ENCODE results near the gene MAPK14.
"Not testable (repeated sequence)": the region's sequence is repeated elsewhere in the genome, so short reads cannot be mapped to it uniquely, and the experiment has no call there.

MAPK14 gene

GRCh38 chr6:36027501-36028087 lies at the start of gene MAPK14:
Gene MAPK14, plus strand, starts transcription at chr6:36027808. Its CDS starts 350 bp downstream, at chr6:36028158.
- DNase-seq (ENCODE audit: low read depth): peak; percentile 97

- DNase-seq (ENCODE audit: low read depth): not testable (repeated sequence)
Measured at GRCh38 chr6:35980126-35980525, 47.5 kb upstream of the MAPK14 start.

- DNase-seq (ENCODE audit: low read depth): no peak
Measured at GRCh38 chr6:35980991-35981645, 46.5 kb upstream of the MAPK14 start.

DNA sequence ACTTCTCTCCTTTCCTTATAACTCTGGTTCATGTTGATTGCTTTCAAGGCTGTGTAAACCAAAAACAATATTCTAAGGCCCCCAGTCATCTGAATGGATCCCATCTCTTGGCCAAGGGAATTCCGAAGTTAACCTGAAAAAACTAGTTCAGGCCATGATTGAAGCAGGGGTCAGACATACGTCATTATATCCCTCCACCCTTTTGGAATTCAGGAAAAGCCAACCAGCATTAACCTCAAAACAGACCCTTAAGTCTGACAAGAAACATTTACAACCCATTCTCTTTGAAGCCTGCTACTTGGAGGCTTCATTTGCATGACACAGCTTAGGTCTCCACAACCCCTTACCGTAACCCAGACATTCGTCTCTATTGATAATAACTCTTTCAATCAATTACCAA lies 42.9 kb upstream of the MAPK14 start:
- DNase-seq (ENCODE audit: low read depth): no peak

- not testable (repeated sequence) for DNase-seq (ENCODE audit: low read depth)
Measured at GRCh38 chr6:35988047-35988446, 39.6 kb upstream of the MAPK14 start.

DNA sequence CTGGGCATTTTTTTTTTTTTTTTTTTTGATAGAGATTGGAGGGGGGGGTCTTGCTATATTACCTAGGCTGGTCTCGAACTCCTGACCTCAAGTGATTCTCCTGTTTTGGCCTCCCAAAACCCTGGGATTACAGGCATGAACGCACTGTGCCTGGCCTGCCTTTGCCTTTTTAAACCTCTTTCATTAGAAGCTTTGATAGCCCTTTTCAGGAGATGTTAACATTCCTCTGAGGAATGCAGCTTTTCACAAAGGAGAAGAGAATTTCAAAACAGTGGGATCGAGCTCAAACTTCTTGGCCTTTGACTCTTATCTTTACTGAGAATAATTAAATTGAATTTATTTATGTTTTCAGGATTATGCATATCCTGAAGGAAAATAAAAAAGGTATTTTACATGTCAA lies 34.5 kb upstream of the MAPK14 start:
- no peak for DNase-seq (ENCODE audit: low read depth)

DNA sequence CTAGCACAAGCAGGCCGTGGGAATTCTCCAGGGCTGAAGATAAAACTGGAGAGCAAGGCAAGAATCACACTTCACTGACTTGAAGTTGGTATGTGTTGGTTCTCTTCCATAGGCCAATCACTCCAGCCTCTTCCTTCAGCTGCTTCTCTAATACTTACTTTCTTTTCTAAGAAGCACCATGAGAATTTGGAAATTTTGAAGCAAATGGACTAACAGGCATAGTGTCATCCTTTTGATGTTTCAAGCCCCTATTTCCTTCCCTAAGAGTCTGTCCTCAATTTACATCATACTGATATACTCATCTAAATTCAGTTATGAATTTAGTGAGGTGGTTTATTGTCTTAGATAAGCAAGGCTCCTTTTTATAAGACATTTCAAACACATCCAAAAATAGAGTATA lies 27.2 kb upstream of the MAPK14 start:
- no peak for DNase-seq (ENCODE audit: low read depth)

GRCh38 chr6:36015666-36016065 lies 11.9 kb upstream of the MAPK14 start:
- no peak for DNase-seq (ENCODE audit: low read depth)

GRCh38 chr6:36018339-36018738 lies 9.3 kb upstream of the MAPK14 start:
- DNase-seq (ENCODE audit: low read depth): no peak

- no peak for DNase-seq (ENCODE audit: low read depth)
Measured at GRCh38 chr6:36019167-36019566, 8.4 kb upstream of the MAPK14 start.

DNA sequence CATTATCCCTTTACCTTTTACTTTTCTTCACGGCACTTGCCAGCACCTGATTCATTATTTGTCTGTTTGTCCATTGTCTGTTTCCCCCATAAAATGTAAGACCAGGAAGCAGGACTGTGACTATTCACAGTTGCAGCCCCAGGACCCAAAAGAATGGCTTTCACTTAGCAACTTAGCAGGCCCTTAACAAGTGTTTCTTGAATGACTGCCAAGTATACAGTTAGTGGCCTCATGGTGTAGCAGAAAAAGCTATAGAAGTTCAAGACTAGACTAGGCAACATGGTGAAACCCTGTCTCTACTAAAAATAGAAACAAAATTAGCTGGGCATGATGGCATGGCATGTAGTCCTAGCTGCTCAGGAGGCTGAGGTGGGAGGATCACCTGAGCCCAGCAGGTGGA lies 7.5 kb upstream of the MAPK14 start:
- DNase-seq (ENCODE audit: low read depth): no peak

- DNase-seq (ENCODE audit: low read depth): no peak
Measured at GRCh38 chr6:36023996-36024795, 3.4 kb upstream of the MAPK14 start, which contains the start of gene SLC26A8. Gene SLC26A8, minus strand, starts transcription at chr6:36024641. Its CDS starts 4,934 bp downstream, at chr6:36019707.

DNA sequence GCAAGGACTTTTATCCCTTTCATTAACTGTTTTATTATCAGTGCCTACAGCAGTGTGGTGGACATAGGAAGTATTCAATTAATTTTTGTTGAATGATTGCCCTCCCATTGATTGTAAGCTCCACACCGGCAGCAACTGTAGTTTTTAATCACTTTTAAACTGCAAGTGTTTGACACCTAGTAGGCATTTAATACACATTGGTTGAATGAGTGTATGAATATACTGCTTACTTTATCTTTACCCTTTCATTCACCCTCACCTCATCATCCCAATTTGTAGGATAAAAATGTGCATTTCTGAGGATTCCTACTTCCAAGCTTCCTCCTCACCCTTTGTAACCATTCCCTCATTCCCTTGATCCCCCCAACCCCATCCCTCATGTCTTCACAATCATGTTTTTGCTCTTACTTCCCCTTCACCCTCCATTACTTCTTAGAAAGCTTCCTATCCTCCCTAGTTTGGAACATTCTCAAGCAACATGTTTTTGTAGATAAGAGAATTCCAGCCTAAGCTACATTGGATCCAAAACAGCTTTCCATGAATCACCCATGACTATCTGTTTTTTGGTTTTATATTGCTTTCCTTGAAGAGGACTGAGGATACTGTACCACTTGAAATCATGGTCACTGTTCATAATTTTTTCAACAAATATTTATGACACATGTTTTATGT lies 2.2 kb upstream of the MAPK14 start:
- DNase-seq (ENCODE audit: low read depth): no peak

DNA sequence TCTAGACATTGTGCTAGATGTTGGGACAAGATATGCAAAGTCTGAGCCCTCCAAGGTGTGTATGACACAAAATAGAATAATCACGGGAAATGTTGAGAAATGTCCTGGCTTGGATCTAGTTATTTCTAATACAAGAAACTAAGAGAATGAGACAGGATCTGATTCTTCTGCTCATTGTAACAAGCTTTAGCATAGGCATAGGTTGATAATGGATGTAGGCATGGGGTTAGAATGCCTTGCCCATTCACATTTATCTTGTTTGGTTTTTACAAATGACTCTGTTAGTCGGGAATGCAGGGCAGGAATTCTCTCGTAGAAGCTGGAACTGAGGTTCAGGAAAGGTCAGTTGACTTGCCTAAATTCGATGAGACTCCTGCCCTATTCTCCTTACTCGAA lies 1.7 kb upstream of the MAPK14 start:
- DNase-seq (ENCODE audit: low read depth): no peak

GRCh38 chr6:36028088-36028876 lies 674 bp downstream of the MAPK14 start:
- peak; percentile 14 for DNase-seq (ENCODE audit: low read depth)

GRCh38 chr6:36028877-36029324 lies 1.3 kb downstream of the MAPK14 start:
- peak; percentile 59 for DNase-seq (ENCODE audit: low read depth)

- no peak for DNase-seq (ENCODE audit: low read depth)
Measured at GRCh38 chr6:36029464-36029863, 1.9 kb downstream of the MAPK14 start.

GRCh38 chr6:36032261-36032660 lies 4.7 kb downstream of the MAPK14 start:
- no peak for DNase-seq (ENCODE audit: low read depth)

DNA sequence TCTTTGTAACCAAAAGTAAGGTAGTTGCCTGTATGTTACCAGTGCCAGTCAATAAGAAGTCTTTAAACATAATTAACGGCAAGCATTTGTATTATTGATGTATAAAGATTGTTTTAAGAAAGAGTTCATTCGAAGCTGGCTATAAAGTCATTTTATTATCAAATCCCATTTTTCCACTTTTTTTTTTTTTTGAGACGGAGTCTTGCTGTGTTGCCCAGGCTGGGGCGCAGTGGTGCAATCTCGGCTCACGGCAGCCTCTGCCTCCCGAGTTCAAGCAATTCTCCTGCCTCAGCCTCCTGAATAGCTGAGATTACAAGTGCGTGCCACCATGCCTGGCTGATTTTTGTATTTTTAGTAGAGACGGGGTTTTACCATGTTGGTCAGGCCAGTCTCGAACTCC lies 5.5 kb downstream of the MAPK14 start:
- DNase-seq (ENCODE audit: low read depth): not testable (repeated sequence)

- DNase-seq (ENCODE audit: low read depth): peak; percentile 28
Measured at GRCh38 chr6:36033935-36034334, 6.3 kb downstream of the MAPK14 start.

GRCh38 chr6:36034441-36034840 lies 6.8 kb downstream of the MAPK14 start:
- no peak for DNase-seq (ENCODE audit: low read depth)

- DNase-seq (ENCODE audit: low read depth): no peak
Measured at GRCh38 chr6:36035225-36035624, 7.6 kb downstream of the MAPK14 start.

All from activated gamma-delta T cell treated with anti-CD3 and anti-CD28 coated beads, Interleukin-2, amount 50 U/mL, for 16 hours (primary cell).